ENCODE data around the gene NDUFA11.

DNA sequence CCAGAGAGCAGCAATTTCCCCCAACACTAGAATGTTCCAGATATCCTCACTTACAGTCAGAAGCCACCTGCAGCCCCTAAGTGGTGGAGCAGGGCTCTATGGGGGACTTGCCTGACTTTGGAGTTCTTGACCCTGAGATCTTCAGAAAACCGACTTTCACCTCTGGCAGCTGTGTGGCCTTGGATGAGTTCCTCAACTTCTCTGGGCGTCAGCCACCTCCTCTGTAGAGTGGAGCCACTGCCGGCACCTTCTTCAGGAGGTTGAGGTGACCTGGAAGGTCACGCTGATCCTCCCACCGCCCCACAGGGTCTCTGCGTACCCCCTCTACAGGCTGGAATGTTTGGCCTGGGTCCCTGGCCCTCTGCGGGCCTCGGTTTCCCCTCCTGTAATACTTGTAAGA lies 26.2 kb downstream of the NDUFA11 start:
- TF ChIP-seq CTCF (conservative IDR thresholded peaks at IDR 0.05) (no peak), EZH2 (IDR thresholded peaks at IDR 0.05; ENCODE audit: low read depth) (no peak)

Measured in PC-9 (cell line).